HG03521 (cell line): ENCODE results near the gene LGALS9B.
"Not testable (repeated sequence)": the region's sequence is repeated elsewhere in the genome, so short reads cannot be mapped to it uniquely, and the experiment has no call there.

Source experiments
- ATAC-seq: cut with Tn5 transposase; IDR thresholded peaks from one replicate; pipeline ENCODE4 v1.9.1; 2021; ENCODE audit warnings: mild to moderate bottlenecking, moderate library complexity; ENCODE audit not compliant: unreplicated experiment

Gene LGALS9B

DNA sequence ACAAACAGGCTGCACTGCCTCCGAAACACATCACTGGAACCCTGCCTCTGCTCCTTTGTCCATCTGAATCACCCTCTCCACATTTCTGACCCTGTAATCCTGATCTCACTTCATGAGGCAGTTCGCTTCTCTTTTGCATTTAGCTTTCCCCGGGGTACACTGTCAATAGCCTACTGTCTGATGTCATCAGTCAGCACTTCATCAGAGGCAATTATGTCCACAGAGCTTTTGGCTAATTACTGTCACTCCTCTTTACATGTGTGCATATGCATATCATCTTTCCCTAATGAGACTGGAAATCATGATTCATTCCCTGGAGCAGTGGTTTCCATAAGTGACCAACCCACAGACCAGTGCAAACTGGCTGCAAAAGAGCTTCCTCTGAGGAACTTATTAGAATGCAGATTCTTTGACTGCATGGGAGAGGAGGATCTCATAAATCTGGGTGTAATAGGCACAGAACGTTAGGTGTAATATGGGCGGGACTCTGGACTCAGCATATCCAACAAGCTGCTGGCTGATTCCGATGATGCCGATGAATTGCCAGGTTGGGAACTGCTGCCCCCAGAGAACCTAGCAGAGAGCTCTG, 49.8 kb downstream of the LGALS9B start:
- ATAC-seq = not testable (repeated sequence)

DNA sequence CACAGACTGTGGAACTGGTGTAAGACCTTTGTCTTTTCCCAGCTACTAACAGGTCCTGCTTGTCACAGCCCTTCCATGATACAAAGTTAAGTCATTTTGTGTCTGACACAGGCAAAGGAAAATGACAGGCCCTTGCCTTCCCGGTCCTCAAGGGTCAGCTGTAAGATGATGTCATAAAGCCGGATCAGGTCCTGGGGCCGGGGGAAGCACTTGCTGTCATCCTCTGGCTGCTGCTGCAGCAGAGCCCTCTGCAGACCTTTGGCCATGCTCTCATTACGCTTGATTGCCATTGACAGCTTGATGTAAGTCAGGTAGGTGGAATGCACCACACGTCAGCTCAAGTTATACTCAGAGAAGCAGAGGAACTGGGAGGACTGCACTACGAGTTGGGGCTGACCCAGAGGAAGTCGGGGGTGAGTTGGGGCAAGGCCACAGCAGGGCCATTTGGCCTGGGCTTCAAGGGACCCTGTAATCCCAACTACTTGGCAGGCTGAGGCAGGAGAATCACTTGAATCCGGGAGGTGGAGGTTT, 50.9 kb downstream of the LGALS9B start:
- ATAC-seq = not testable (repeated sequence)

DNA sequence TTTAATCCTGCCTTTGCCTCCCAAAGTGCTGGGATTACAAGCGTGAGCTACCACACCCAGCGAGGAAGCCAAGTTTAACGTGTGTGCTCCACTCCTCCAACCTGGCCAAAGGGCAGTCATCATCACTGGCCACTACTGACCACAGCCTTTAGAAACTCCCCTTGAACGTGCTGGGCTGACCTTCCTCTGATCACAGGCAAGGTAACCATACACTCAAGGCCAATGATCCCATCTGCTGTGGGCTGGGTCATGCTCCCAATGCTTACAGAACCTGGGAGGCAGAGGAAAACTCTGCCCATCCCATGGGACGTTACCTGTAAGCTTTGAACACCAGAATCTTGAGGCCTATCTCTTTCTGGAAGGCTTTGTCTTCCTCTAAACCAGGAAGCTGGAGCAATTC, 51.9 kb downstream of the LGALS9B start:
- not testable (repeated sequence) for ATAC-seq

DNA sequence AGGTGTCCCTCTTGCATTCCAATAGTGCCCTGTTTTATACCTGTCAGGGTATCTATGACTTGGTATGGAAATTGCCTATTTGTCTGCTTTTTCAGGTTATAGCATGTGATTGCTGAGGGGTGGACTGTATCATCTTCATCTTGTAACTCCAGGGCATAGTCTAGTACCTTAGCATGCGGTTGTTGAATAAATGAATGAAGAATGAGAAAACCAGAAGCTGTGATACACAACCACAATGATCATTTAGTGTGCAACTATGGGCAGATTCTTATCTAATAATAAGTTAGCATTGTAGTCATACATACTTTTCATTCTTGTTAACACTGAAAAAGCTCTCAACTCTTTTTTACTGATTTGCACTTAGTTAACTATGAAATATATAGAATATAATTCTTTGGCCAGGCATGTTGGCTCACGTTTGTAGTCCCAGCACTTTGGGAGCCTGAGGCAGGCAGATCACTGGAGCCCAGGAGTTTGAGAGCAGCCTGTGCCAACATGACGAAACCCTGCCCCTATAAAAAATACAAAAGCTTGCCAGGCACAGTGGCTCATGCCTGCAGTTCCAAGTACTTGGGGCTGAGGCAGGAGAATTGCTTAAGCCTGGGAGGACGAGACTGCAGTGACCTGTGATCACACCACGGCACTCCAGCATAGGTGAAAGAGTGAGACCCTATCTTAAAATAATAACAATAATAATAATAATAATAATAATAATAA, 65.9 kb downstream of the LGALS9B start:
- not testable (repeated sequence) for ATAC-seq

DNA sequence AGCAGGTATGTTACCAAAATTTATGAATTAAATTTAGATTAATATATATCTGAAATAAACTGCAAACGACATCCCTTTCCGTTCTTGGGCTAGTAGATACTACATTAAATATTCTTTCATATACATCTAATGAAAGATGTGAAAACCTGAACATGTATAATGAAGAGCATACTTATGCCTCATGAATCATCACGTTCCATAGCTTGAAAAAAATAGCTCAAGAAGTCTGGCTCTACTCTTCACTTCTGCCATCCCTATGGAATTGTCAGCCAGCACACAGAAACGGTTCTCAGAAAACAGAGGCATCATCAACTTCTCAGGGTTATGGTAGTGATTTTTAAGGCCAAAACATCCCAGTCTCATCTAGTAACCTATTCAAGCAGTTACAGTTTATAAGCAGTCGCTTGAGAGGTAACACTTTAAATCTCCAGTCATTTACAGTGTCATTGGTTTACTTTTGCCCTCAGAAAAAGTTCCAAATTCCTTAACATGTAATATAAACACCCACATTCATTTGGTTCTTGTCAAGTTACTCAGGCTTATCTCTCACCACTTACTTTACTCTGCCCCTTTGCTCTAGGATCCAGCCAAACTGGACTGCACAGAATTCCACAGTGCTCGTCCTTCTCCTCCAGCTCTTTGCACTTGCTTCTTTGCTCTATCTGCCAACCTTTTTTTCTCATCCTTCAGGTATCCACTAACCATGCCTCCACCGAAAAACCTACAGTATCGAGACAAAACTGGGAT, 66.6 kb downstream of the LGALS9B start:
- not testable (repeated sequence) for ATAC-seq
